H1 (cell line): ENCODE measurements around the gene ZBTB7A. TPM values are rescaled to one million over a fixed set of nuclear protein-coding genes. Genes with fewer than 3 reads are reported as not detected.

Experiments
- CTCF ChIA-PET: fragments of 300-600 bp; sonication (Branson Sonifier 250); formaldehyde crosslinking; loops from one replicate; lab custom pipeline; 2021; ENCODE audit not compliant: partially characterized antibody; lab: Charles Lee
- POLR2A ChIA-PET: fragments of 300-600 bp; sonication (Branson Sonifier 250); formaldehyde crosslinking; loops from one replicate; lab custom pipeline; 2021; ENCODE audit warnings: inconsistent platforms; ENCODE audit not compliant: partially characterized antibody; lab: Charles Lee
- DNase-seq, 2 experiments: peaks; one replicate each; pipeline versions ENCODE4 v3.0.0 to v3.0.0-alpha.2; 2010 to 2022; ENCODE audit warnings: low spot score in 2 of 2, low read depth in 1 of 2, mixed read lengths in 1 of 2
- FAIRE-seq: peaks from 2 replicates; lab custom pipeline; 2011; peaks lifted over from hg19 to GRCh38; lab: Jason Lieb, UNC
- H2AFZ ChIP-seq: 2 replicates; pipeline ENCODE4 v1.8.1; 2012; ENCODE audit warnings: low read length, inconsistent platforms
- H2AK5ac ChIP-seq: 2 replicates; pipeline ENCODE4 v1.6.1; 2013; ENCODE audit warnings: low read depth, low read length
- H2BK120ac ChIP-seq: replicated peaks from 2 replicates; pipeline ENCODE3; 2013; ENCODE audit warnings: low read depth, low read length, inconsistent platforms
- H2BK12ac ChIP-seq: 2 replicates; pipeline ENCODE4 v1.6.1; 2013; ENCODE audit warnings: low read depth, low read length
- H2BK15ac ChIP-seq: 2 replicates; pipeline ENCODE4 v1.6.1; 2013; ENCODE audit warnings: low read length
- H2BK20ac ChIP-seq: 2 replicates; pipeline ENCODE4 v1.6.1; 2013; ENCODE audit warnings: low read length
- H2BK5ac ChIP-seq: 2 replicates; pipeline ENCODE4 v1.6.1; 2013; ENCODE audit warnings: low read depth, low read length
- H3K14ac ChIP-seq: 2 replicates; pipeline ENCODE4 v1.6.1; 2013; ENCODE audit warnings: inconsistent platforms; ENCODE audit not compliant: insufficient read length
- H3K18ac ChIP-seq: 2 replicates; pipeline ENCODE4 v1.6.1; 2013; ENCODE audit warnings: low read length; ENCODE audit errors: extremely low read depth
- H3K23ac ChIP-seq: 2 replicates; pipeline ENCODE4 v1.6.1; 2013; ENCODE audit warnings: inconsistent platforms; ENCODE audit not compliant: insufficient read length
- H3K23me2 ChIP-seq: 2 replicates; pipeline ENCODE4 v1.6.1; 2013; ENCODE audit warnings: low read depth, low read length
- H3K27ac ChIP-seq: 2 replicates; pipeline ENCODE4 v1.6.1; 2011; ENCODE audit warnings: low read depth, low read length, inconsistent platforms
- H3K27me3 ChIP-seq, 4 experiments: replicated peaks in 1 of 4; 1 replicate in 1 of 4; 2 replicates in 3 of 4; pipeline versions ENCODE4 v1.6.1 to v1.8.1; 2011 to 2013; ENCODE audit warnings: low read length in 3 of 4, mild to moderate bottlenecking in 3 of 4, inconsistent platforms in 2 of 4, mixed read lengths in 2 of 4, moderate library complexity in 1 of 4; ENCODE audit not compliant: control insufficient read depth in 3 of 4, insufficient read depth in 3 of 4; ENCODE audit errors: extremely low read depth in 1 of 4
- H3K36me3 ChIP-seq, 4 experiments: 2 replicates each; pipeline versions ENCODE4 v1.6.1 to v1.8.1; 2011 to 2013; ENCODE audit warnings: mild to moderate bottlenecking in 4 of 4, low read length in 3 of 4, moderate library complexity in 2 of 4, control low read depth in 1 of 4, inconsistent platforms in 1 of 4; ENCODE audit not compliant: insufficient read depth in 4 of 4, control insufficient read depth in 2 of 4
- H3K4ac ChIP-seq: replicated peaks from 2 replicates; pipeline ENCODE3; 2013; ENCODE audit warnings: low read length, low read depth, mixed read lengths, inconsistent platforms; ENCODE audit not compliant: insufficient read length
- H3K4me1 ChIP-seq, 4 experiments: replicated peaks in 1 of 4; 1 replicate in 1 of 4; 2 replicates in 3 of 4; pipeline versions ENCODE4 v1.6.1 to v1.8.1; 2011 to 2013; ENCODE audit warnings: low read length in 3 of 4, inconsistent platforms in 2 of 4, mixed read lengths in 1 of 4; ENCODE audit not compliant: insufficient read depth in 4 of 4, control insufficient read depth in 3 of 4
- H3K4me2 ChIP-seq, 2 experiments: 2 replicates each; pipeline versions ENCODE4 v1.6.1 to v1.8.1; 2011 to 2013; ENCODE audit warnings: low read depth in 2 of 2, low read length in 2 of 2, control low read depth in 1 of 2, inconsistent platforms in 1 of 2, mild to moderate bottlenecking in 1 of 2; ENCODE audit not compliant: insufficient read depth in 1 of 2
- H3K4me3 ChIP-seq, 4 experiments: fragments of 200-600, 300-600 bp in 1 of 4; sonication (generic), shearing (Covaris generic), sonication (Bioruptor Twin) in 1 of 4; 2 replicates each; pipeline versions ENCODE4 v1.5.1 to v1.8.1; 2011 to 2016; ENCODE audit warnings: low read length in 4 of 4, low read depth in 3 of 4, control low read depth in 2 of 4, inconsistent platforms in 2 of 4, mild to moderate bottlenecking in 2 of 4, mixed read lengths in 1 of 4, moderate library complexity in 1 of 4; ENCODE audit not compliant: insufficient read depth in 2 of 4; ENCODE audit errors: extremely low read depth in 1 of 4
- H3K56ac ChIP-seq: replicated peaks from 2 replicates; pipeline ENCODE3; 2013; ENCODE audit warnings: low read depth, mild to moderate bottlenecking, mixed read lengths, low read length, inconsistent platforms; ENCODE audit not compliant: insufficient read length
- H3K79me1 ChIP-seq: 2 replicates; pipeline ENCODE4 v1.6.1; 2013; ENCODE audit warnings: low read depth, low read length, control low read depth
- H3K79me2 ChIP-seq, 2 experiments: 2 replicates each; pipeline versions ENCODE4 v1.6.1 to v1.8.1; 2012 to 2013; ENCODE audit warnings: low read length in 2 of 2, mild to moderate bottlenecking in 2 of 2, inconsistent platforms in 1 of 2; ENCODE audit not compliant: insufficient read depth in 2 of 2, control insufficient read depth in 1 of 2
- H3K9ac ChIP-seq, 4 experiments: replicated peaks in 1 of 4; 1 replicate in 1 of 4; 2 replicates in 3 of 4; pipeline versions ENCODE4 v1.6.1 to v1.8.1; 2011 to 2013; ENCODE audit warnings: low read depth in 3 of 4, low read length in 3 of 4, control low read depth in 2 of 4, mild to moderate bottlenecking in 2 of 4, moderate library complexity in 2 of 4, inconsistent platforms in 1 of 4; ENCODE audit errors: extremely low read depth in 1 of 4
- H3K9me3 ChIP-seq, 2 experiments: 2 replicates each; pipeline versions ENCODE4 v1.6.1 to v1.8.1; 2012 to 2013; ENCODE audit warnings: mild to moderate bottlenecking in 2 of 2, moderate library complexity in 2 of 2, control low read depth in 1 of 2, inconsistent platforms in 1 of 2, low read depth in 1 of 2, low read length in 1 of 2, mixed read lengths in 1 of 2; ENCODE audit not compliant: insufficient read depth in 2 of 2
- H4K20me1 ChIP-seq, 2 experiments: replicated peaks in 1 of 2; 2 replicates each; pipeline versions ENCODE3 to v1.8.1; 2011 to 2013; ENCODE audit warnings: inconsistent platforms in 2 of 2, low read length in 2 of 2, mild to moderate bottlenecking in 1 of 2; ENCODE audit not compliant: insufficient read depth in 2 of 2, control insufficient read depth in 1 of 2
- H4K5ac ChIP-seq: 2 replicates; pipeline ENCODE4 v1.6.1; 2013; ENCODE audit warnings: low read length, low read depth, mixed read lengths, inconsistent platforms; ENCODE audit not compliant: insufficient read length
- H4K8ac ChIP-seq: 2 replicates; pipeline ENCODE4 v1.8.0; 2013; ENCODE audit warnings: mild to moderate bottlenecking, moderate library complexity, low read length, inconsistent platforms; ENCODE audit not compliant: insufficient read depth; ENCODE audit errors: extremely low read depth
- H4K91ac ChIP-seq: replicated peaks from 2 replicates; pipeline ENCODE3; 2013; ENCODE audit warnings: low read length, mixed read lengths, inconsistent platforms; ENCODE audit not compliant: insufficient read length
- BACH1 ChIP-seq: IDR thresholded peaks from 2 replicates; pipeline ENCODE4 v1.6.1; 2012; ENCODE audit warnings: low read length, improper control_type of control experiment
- KDM4A ChIP-seq: IDR thresholded peaks from one replicate; pipeline ENCODE4 v1.7.1; 2012; ENCODE audit warnings: low read depth, mild to moderate bottlenecking, moderate library complexity, low read length, inconsistent platforms; ENCODE audit not compliant: severe bottlenecking
- RAD21 ChIP-seq, 2 experiments: IDR thresholded peaks in 1 of 2; conservative IDR thresholded peaks in 1 of 2; 2 replicates each; pipeline ENCODE4 v1.6.1; 2011; ENCODE audit warnings: low read depth in 2 of 2, low read length in 2 of 2, improper control_type of control experiment in 1 of 2, inconsistent platforms in 1 of 2, mild to moderate bottlenecking in 1 of 2, moderate library complexity in 1 of 2
- RXRA ChIP-seq: IDR thresholded peaks from 2 replicates; pipeline ENCODE4 v1.6.1; 2011; ENCODE audit warnings: low read depth, mild to moderate bottlenecking, low read length, moderate library complexity; ENCODE audit not compliant: insufficient read depth
- SIN3A ChIP-seq, 2 experiments: IDR thresholded peaks in 1 of 2; conservative IDR thresholded peaks in 1 of 2; 2 replicates each; pipeline ENCODE4 v1.6.1; 2011 to 2012; ENCODE audit warnings: low read length in 2 of 2, improper control_type of control experiment in 1 of 2, low read depth in 1 of 2, mild to moderate bottlenecking in 1 of 2
- SP2 ChIP-seq: IDR thresholded peaks from 2 replicates; pipeline ENCODE4 v1.6.1; 2012; ENCODE audit warnings: mild to moderate bottlenecking, low read length, inconsistent platforms
- SP4 ChIP-seq: IDR thresholded peaks from 2 replicates; pipeline ENCODE4 v1.6.1; 2012; ENCODE audit warnings: low read length, inconsistent platforms
- TAF7 ChIP-seq: optimal IDR thresholded peaks from 2 replicates; pipeline ENCODE3; 2011; ENCODE audit warnings: low read depth, mild to moderate bottlenecking, inconsistent platforms, low read length, moderate library complexity, borderline replicate concordance
- YY1 ChIP-seq: IDR thresholded peaks from 2 replicates; pipeline ENCODE4 v1.6.1; 2011; ENCODE audit warnings: low read depth, mild to moderate bottlenecking, low read length
- ZNF274 ChIP-seq: IDR thresholded peaks from 2 replicates; pipeline ENCODE4 v1.7.0; 2012; ENCODE audit warnings: low read length, borderline replicate concordance; ENCODE audit errors: extremely low read depth
- WGBS, 2 experiments: shearing (Covaris generic) in 1 of 2; methylation state at CpG; one replicate each; pipeline versions ENCODE4 v1.1.6 to v1.1.7; 2013 to 2015; ENCODE audit warnings: low lambda C conversion rate in 2 of 2, mixed read lengths in 2 of 2, inconsistent platforms in 1 of 2, low coverage in 1 of 2, missing lambda C conversion rate in 1 of 2; ENCODE audit not compliant: insufficient replicate concordance in 2 of 2, insufficient coverage in 1 of 2, insufficient read length in 1 of 2; ENCODE audit errors: extremely low coverage in 1 of 2, missing lambda C conversion rate in 1 of 2; 5-methylcytosine and 5-hydroxymethylcytosine counted together
- polyA plus RNA-seq, 7 experiments: library from polyadenylated mRNA; depleted of rRNA in 3 of 7; stranded (reverse) in 5 of 7; unstranded in 2 of 7; fragments of >200 nt in 5 of 7; fragments of 200-250 nt in 2 of 7; gene quantifications; 1 replicate in 5 of 7; 2 replicates in 1 of 7; 4 replicates in 1 of 7; pipeline versions ENCODE4 v1.2.1 to v1.2.3, GENCODE V29; 2011 to 2013; ENCODE audit warnings: missing spikeins in 2 of 7, mixed read lengths in 2 of 7
- total RNA-seq: library from RNA; stranded (reverse); fragmentation: NEBNext Ultra II Directional; extraction: Animal tissue kit (Norgen Biotek cat#: 25700); gene quantifications from 2 replicates; pipeline ENCODE4 v1.2.1, GENCODE V29; 2021
- TF ChIP-seq, protein P1 (sequence below), 3 experiments: IDR thresholded peaks; 1 replicate in 2 of 3; 2 replicates in 1 of 3; pipeline versions ENCODE4 v1.5.1 to v1.6.1; 2011; ENCODE audit warnings: low read length in 3 of 3, mild to moderate bottlenecking in 3 of 3, inconsistent platforms in 2 of 3, low read depth in 1 of 3, moderate library complexity in 1 of 3; ENCODE audit not compliant: insufficient read depth in 1 of 3; ENCODE audit errors: control extremely low read depth in 1 of 3

ZBTB7A gene
- total and polyA plus RNA-seq, 2 of the 8 experiments (the other 6 are each of a cell fraction or from before 2014, with no cell fraction given), result 5.6 to 17.8 TPM

DNA sequence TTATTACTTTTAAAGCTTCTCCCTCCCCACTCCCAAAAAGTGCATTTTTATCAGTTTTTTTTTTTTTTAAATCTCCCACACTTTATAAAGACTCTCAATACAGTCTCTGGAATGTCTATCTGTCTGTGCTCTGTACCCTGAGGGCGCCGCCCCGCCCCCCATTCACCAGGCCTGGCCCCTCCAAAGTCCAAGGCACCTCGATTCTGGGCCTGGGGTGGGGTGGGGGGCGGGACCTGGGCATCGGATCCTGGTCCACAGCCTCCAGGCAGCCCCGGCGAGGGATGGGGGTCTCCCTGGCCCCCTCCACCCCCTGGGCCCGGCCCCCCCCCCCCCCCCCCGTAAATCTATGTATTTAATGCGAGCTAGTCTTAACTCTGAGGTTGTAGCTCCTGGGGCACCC, 23.3 kb downstream of the ZBTB7A start:
- no peaks in the 10 kb centered on the region for H3K23me2 ChIP-seq
- peaks cover 3 to 14% of the 10 kb centered on the region in 2 experiments for H4K20me1 ChIP-seq
- H2BK20ac ChIP-seq, result no peak overlapping the region
- H3K4me1 ChIP-seq, result peaks cover 0 to 11% (median 2%) of the 10 kb centered on the region in 4 experiments; a peak in 6 of 7 replicates
- H4K91ac ChIP-seq, result no peak overlapping the region
- H2BK120ac ChIP-seq, result no peak overlapping the region
- H3K4ac ChIP-seq, result no peak overlapping the region
- H3K9ac ChIP-seq, result no peak overlapping the region
- FAIRE-seq (no peak), DNase-seq (no peak)
- no peaks in the 10 kb centered on the region for H3K9me3 ChIP-seq
- H4K8ac ChIP-seq, result no peak overlapping the region
- H3K36me3 ChIP-seq, result peaks cover 0 to 8% (median 2%) of the 10 kb centered on the region in 4 experiments; a peak in 4 of 8 replicates
- H2AFZ ChIP-seq, result no peak overlapping the region
- H2BK5ac ChIP-seq, result no peak overlapping the region
- H3K4me3 ChIP-seq, result no peak overlapping the region
- 89% methylated on average over 4 of the region's 11 CpGs; no CpG with 5 or more reads in 1 of the 2 experiments for WGBS, 2 experiments
- CTCF ChIA-PET, result no interaction called here
- no peak overlapping the region for H2BK15ac ChIP-seq
- H3K27me3 ChIP-seq, result no peaks in the 10 kb centered on the region
- no peak overlapping the region for H2BK12ac ChIP-seq
- no peak overlapping the region for H3K14ac ChIP-seq
- H3K4me2 ChIP-seq, result no peak overlapping the region
- no peak overlapping the region for H4K5ac ChIP-seq
- H3K79me2 ChIP-seq, result no peaks in the 10 kb centered on the region
- H3K23ac ChIP-seq, result no peak overlapping the region
- POLR2A ChIA-PET, result interaction anchor here (3.9 kb wide), 1 partner anchor 11 kb away, joined by 19 read pairs; no protein-coding TSS in a partner anchor
- no peak overlapping the region for H2AK5ac ChIP-seq
- no peak overlapping the region for H3K18ac ChIP-seq
- H3K27ac ChIP-seq, result no peak overlapping the region
- H3K79me1 ChIP-seq, result peaks cover 12% of the 10 kb centered on the region
- no peak overlapping the region for H3K56ac ChIP-seq
- TF ChIP-seq, protein P1, sequence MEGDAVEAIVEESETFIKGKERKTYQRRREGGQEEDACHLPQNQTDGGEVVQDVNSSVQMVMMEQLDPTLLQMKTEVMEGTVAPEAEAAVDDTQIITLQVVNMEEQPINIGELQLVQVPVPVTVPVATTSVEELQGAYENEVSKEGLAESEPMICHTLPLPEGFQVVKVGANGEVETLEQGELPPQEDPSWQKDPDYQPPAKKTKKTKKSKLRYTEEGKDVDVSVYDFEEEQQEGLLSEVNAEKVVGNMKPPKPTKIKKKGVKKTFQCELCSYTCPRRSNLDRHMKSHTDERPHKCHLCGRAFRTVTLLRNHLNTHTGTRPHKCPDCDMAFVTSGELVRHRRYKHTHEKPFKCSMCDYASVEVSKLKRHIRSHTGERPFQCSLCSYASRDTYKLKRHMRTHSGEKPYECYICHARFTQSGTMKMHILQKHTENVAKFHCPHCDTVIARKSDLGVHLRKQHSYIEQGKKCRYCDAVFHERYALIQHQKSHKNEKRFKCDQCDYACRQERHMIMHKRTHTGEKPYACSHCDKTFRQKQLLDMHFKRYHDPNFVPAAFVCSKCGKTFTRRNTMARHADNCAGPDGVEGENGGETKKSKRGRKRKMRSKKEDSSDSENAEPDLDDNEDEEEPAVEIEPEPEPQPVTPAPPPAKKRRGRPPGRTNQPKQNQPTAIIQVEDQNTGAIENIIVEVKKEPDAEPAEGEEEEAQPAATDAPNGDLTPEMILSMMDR (IDR thresholded peaks at IDR 0.05; ENCODE audit: control extremely low read depth in 1 of 3, insufficient read depth in 1 of 3, low read depth in 1 of 3, low read length in 3 of 3), result no peak
- no peak for TF ChIP-seq TAF7
- no peak for TF ChIP-seq SP4
- TF ChIP-seq RXRA, result no peak
- no peak for TF ChIP-seq SP2
- TF ChIP-seq KDM4A, result no peak
- no peak for TF ChIP-seq RAD21 (IDR thresholded peaks at IDR 0.05 in 1 of 2, conservative IDR thresholded peaks at IDR 0.05 in 1 of 2; ENCODE audit: low read depth in 2 of 2, low read length in 2 of 2)
- TF ChIP-seq ZNF274, result no peak
- no peak for TF ChIP-seq SIN3A (conservative IDR thresholded peaks at IDR 0.05 in 1 of 2, IDR thresholded peaks at IDR 0.05 in 1 of 2; ENCODE audit: low read depth in 1 of 2, low read length in 2 of 2)
- TF ChIP-seq BACH1, result no peak
- no peak for TF ChIP-seq YY1
